Stomach (tissue), 9 donors: ENCODE results near the gene SLAMF7. TPM values are rescaled to one million over a fixed set of nuclear protein-coding genes. Genes with fewer than 3 reads are reported as not detected.

Source experiments
- DNase-seq, 2 donors: peaks; one replicate each; pipeline versions ENCODE4 v3.0.0 to v3.0.0-alpha.2; 2013 to 2019
- H3K27ac ChIP-seq, 5 donors: fragments of 200-600 bp in 4 of 5; sonication (generic) in 4 of 5; one replicate each; pipeline ENCODE4 v1.5.1; 2013 to 2019; ENCODE audit warnings: mild to moderate bottlenecking in 1 of 5, moderate library complexity in 1 of 5
- H3K27me3 ChIP-seq, 3 donors: fragments of 200-600 bp; sonication (generic); one replicate each; pipeline ENCODE4 v1.5.1; 2017 to 2019; ENCODE audit warnings: mixed run types in 1 of 3
- H3K36me3 ChIP-seq, 4 donors: fragments of 200-600 bp; sonication (generic); 1 replicate in 3 of 4; 2 replicates in 1 of 4; pipeline ENCODE4 v1.5.1; 2016 to 2019
- H3K4me1 ChIP-seq, 4 donors: fragments of 200-600 bp; sonication (generic); one replicate each; pipeline ENCODE4 v1.5.1; 2016 to 2019
- H3K4me3 ChIP-seq, 4 donors: fragments of 200-600 bp; sonication (generic) in 3 of 4; one replicate each; pipeline ENCODE4 v1.5.1; 2016 to 2019; ENCODE audit warnings: mild to moderate bottlenecking in 1 of 4
- H3K9me3 ChIP-seq, 4 donors: fragments of 200-600 bp; sonication (generic); one replicate each; pipeline ENCODE4 v1.5.1; 2016 to 2019
- EP300 ChIP-seq: sonication (generic); formaldehyde crosslinking; IDR thresholded peaks from one replicate; pipeline ENCODE4 v1.6.1; 2017; ENCODE audit warnings: antibody characterized with exemption
- POLR2A ChIP-seq, 4 donors: fragments of 450-650 bp; IDR thresholded peaks; one replicate each; pipeline ENCODE4 v1.6.1; 2016; ENCODE audit warnings: antibody characterized with exemption in 4 of 4, control low read depth in 2 of 4, mild to moderate bottlenecking in 1 of 4, moderate library complexity in 1 of 4
- POLR2AphosphoS5 ChIP-seq, 3 donors: sonication (generic); formaldehyde crosslinking; IDR thresholded peaks; one replicate each; pipeline ENCODE4 v1.6.1; 2016; ENCODE audit warnings: antibody characterized with exemption in 3 of 3
- WGBS, 5 donors: extraction: QIAGEN DNeasy Blood & Tissue Kit in 3 of 5; methylation state at CpG; one replicate each; pipeline versions ENCODE4 v1.1.5 to v1.1.7; 2013 to 2018; 5-methylcytosine and 5-hydroxymethylcytosine counted together
- intact Hi-C: fragments of 100-400 bp; cut with DNase I; formaldehyde crosslinking; loops from one replicate; pipeline ENCODE4 v1.15.1; 2023; ENCODE audit warnings: low total_unique reads
- polyA plus RNA-seq, 3 donors: library from polyadenylated mRNA; stranded (reverse); fragments of 200-250 nt; gene quantifications; one replicate each; pipeline ENCODE4 v1.2.3, GENCODE V29; 2013
- total RNA-seq, 5 donors: library from RNA; depleted of rRNA; stranded (reverse); fragments of >200 nt; gene quantifications; one replicate each; pipeline versions ENCODE4 v1.1.0 to v1.2.3, GENCODE V29; 2014 to 2016
- TF ChIP-seq, protein P1 (sequence below), 7 experiments: fragments of 450-650 bp in 4 of 7; fragments of 200-600 bp in 3 of 7; sonication (generic) in 3 of 7; IDR thresholded peaks; one replicate each; pipeline ENCODE4 v1.5.1; 2016 to 2019; ENCODE audit warnings: antibody characterized with exemption in 7 of 7, control low read depth in 2 of 7, mild to moderate bottlenecking in 1 of 7
- donor health status: healthy with polysubstance abuse.
- donor health status: Bipolar disorder and iron deficiency.
- donor health status: healthy.

The SLAMF7 gene
- total and polyA plus RNA-seq, 8 donors, result 0.45 to 4.2 (median 2.0) TPM; not detected in 1

DNA sequence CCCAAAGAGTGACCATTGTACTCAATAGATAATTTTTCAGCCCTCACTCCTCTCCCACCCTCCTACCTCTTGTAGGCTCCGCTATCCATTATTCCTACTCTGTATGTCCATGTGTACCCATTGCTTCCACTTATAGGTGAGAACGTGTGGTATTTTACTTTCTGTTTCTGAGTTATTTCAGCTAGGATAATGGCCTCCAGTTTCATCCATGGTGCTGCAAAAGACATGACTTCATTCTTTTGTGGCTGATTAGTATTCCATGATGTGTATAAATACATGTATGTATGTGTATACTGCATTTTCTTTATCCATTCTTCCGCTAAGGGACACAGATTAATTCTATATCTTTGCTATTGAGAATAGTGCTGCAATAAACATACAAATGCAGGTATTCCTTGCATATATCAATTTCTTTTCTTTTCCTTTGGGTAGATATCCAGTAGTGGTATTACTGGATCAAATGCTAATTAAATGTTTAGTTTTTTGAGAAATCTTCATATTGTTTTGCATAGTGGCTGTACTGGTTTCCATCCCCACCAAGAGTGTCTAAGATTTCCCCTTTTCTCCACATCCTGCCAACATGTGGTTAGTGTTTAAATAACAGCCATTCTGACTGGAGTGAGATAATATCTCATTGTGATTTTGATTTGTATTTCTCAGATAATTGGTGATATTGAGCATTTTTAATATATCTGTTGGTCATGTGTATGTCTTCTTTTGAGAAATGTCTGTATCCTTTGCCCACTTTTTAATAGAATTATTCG, 61.8 kb downstream of the SLAMF7 start:
- no peaks in the 10 kb centered on the region for H3K36me3 ChIP-seq
- no peak overlapping the region for H3K4me3 ChIP-seq
- no peak overlapping the region for H3K27ac ChIP-seq
- no peaks in the 10 kb centered on the region for H3K9me3 ChIP-seq
- WGBS, 5 donors, result 45 to 57% (median 50%) methylated on average over 4 of the region's 4 CpGs
- intact Hi-C loops, result no loop called here
- H3K27me3 ChIP-seq, result no peaks in the 10 kb centered on the region
- DNase-seq, result no peak
- no peaks in the 10 kb centered on the region for H3K4me1 ChIP-seq
- TF ChIP-seq EP300 (no peak), POLR2A (IDR thresholded peaks at IDR 0.05) (no peak), POLR2AphosphoS5 (IDR thresholded peaks at IDR 0.05) (no peak)
- TF ChIP-seq, protein P1, sequence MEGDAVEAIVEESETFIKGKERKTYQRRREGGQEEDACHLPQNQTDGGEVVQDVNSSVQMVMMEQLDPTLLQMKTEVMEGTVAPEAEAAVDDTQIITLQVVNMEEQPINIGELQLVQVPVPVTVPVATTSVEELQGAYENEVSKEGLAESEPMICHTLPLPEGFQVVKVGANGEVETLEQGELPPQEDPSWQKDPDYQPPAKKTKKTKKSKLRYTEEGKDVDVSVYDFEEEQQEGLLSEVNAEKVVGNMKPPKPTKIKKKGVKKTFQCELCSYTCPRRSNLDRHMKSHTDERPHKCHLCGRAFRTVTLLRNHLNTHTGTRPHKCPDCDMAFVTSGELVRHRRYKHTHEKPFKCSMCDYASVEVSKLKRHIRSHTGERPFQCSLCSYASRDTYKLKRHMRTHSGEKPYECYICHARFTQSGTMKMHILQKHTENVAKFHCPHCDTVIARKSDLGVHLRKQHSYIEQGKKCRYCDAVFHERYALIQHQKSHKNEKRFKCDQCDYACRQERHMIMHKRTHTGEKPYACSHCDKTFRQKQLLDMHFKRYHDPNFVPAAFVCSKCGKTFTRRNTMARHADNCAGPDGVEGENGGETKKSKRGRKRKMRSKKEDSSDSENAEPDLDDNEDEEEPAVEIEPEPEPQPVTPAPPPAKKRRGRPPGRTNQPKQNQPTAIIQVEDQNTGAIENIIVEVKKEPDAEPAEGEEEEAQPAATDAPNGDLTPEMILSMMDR (IDR thresholded peaks at IDR 0.05), result no peak

- H3K27me3 ChIP-seq, result no peaks in the 10 kb centered on the region
- no peak overlapping the region for H3K27ac ChIP-seq
- H3K4me1 ChIP-seq, result no peaks in the 10 kb centered on the region
- peaks cover 0 to 12% (median 8%) of the 10 kb centered on the region in 4 donors for H3K9me3 ChIP-seq
- no peak for TF ChIP-seq POLR2AphosphoS5 (IDR thresholded peaks at IDR 0.05)
- no peak for TF ChIP-seq POLR2A (IDR thresholded peaks at IDR 0.05)
- TF ChIP-seq EP300, result no peak
- TF ChIP-seq, protein P1 (IDR thresholded peaks at IDR 0.05), result no peak
- DNase-seq, result no peak
- 93 to 98% (median 96%) methylated on average over 16 to 43 of the region's 43 CpGs for WGBS, 5 donors
- H3K4me3 ChIP-seq, result no peak overlapping the region
- no peaks in the 10 kb centered on the region for H3K36me3 ChIP-seq
- intact Hi-C loops, result no loop called here
Observed at GRCh38 chr1:160801836-160802580, 63.0 kb downstream of the SLAMF7 start.

Other genes with a start within 250 kb of the SLAMF7 start
- gene SLAMF6, start 216.0 kb upstream of the SLAMF7 start, total RNA-seq, result 10 to 100 TPM in 2 of 5 donors, 1 to 10 TPM in 1, under 1 TPM in 1, not detected in 1; 0.37 to 18.1 (median 8.1) TPM
- gene SLAMF6, start 216.0 kb upstream of the SLAMF7 start, polyA plus RNA-seq, result 1 to 10 TPM in 2 of 3 donors, under 1 TPM in 1; 0.19 to 1.1 (median 1.1) TPM
- gene CD84, start 159.8 kb upstream of the SLAMF7 start, total RNA-seq, result 1 to 10 TPM; 1.3 to 7.6 (median 2.8) TPM
- under 1 TPM; 0.23 to 0.75 (median 0.46) TPM for gene CD84, start 159.8 kb upstream of the SLAMF7 start, polyA plus RNA-seq
- 1 to 10 TPM in 2 of 5 donors, not detected in 3; 3.1 to 4.1 TPM for gene SLAMF1, start 92.2 kb upstream of the SLAMF7 start, total RNA-seq
- gene SLAMF1, start 92.2 kb upstream of the SLAMF7 start, polyA plus RNA-seq, result under 1 TPM; 0.12 to 0.92 (median 0.25) TPM
- gene CD48, start 27.4 kb upstream of the SLAMF7 start, total RNA-seq, result 10 to 100 TPM in 1 of 5 donors, 1 to 10 TPM in 1, under 1 TPM in 1, not detected in 2; 0.58 to 11.9 (median 9.2) TPM
- 10 to 100 TPM in 1 of 3 donors, 1 to 10 TPM in 2; 6.4 to 23.7 (median 8.4) TPM for gene CD48, start 27.4 kb upstream of the SLAMF7 start, polyA plus RNA-seq
- gene LY9, start 56.9 kb downstream of the SLAMF7 start, total RNA-seq, result 1 to 10 TPM in 3 of 5 donors, not detected in 2; 1.3 to 7.5 (median 1.7) TPM
- gene LY9, start 56.9 kb downstream of the SLAMF7 start, polyA plus RNA-seq, result 1 to 10 TPM in 1 of 3 donors, under 1 TPM in 2; 0.25 to 1.1 (median 0.63) TPM
- 1 to 10 TPM in 1 of 5 donors, under 1 TPM in 1, not detected in 3; 0.43 to 1.1 TPM for gene CD244, start 123.6 kb downstream of the SLAMF7 start, total RNA-seq
- under 1 TPM; 0.15 to 0.61 (median 0.37) TPM for gene CD244, start 123.6 kb downstream of the SLAMF7 start, polyA plus RNA-seq
- gene ITLN1, start 145.9 kb downstream of the SLAMF7 start, total RNA-seq, result 100 to 1,000 TPM in 2 of 5 donors, 10 to 100 TPM in 1, 1 to 10 TPM in 1, not detected in 1; 1.2 to 241 (median 55.3) TPM
- 10 to 100 TPM in 1 of 3 donors, 1 to 10 TPM in 2; 1.5 to 10.1 (median 7.6) TPM for gene ITLN1, start 145.9 kb downstream of the SLAMF7 start, polyA plus RNA-seq
- 1 to 10 TPM in 1 of 5 donors, not detected in 4; 4.2 TPM for gene ITLN2, start 215.6 kb downstream of the SLAMF7 start, total RNA-seq
- under 1 TPM in 1 of 3 donors, not detected in 2; 0.37 TPM for gene ITLN2, start 215.6 kb downstream of the SLAMF7 start, polyA plus RNA-seq